ENCODE results near the gene PCDHB11.
"Not testable (repeated sequence)": the region's sequence is repeated elsewhere in the genome, so short reads cannot be mapped to it uniquely, and the experiment has no call there.

DNA sequence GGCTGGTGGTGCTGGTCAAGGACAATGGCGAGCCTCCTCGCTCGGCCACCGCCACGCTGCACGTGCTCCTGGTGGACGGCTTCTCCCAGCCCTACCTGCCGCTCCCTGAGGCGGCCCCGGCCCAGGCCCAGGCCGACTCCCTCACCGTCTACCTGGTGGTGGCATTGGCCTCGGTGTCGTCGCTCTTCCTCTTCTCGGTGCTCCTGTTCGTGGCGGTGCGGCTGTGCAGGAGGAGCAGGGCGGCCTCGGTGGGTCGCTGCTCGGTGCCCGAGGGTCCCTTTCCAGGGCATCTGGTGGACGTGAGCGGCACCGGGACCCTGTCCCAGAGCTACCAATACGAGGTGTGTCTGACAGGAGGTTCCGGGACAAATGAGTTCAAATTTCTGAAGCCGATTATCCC lies 26.0 kb downstream of the PCDHB11 start:
- TF ChIP-seq POLR2AphosphoS5, POLR2A, POU2F2, SPI1, TAF1 (IDR thresholded peaks at IDR 0.05; ENCODE audit: low read depth, low read length): not testable (repeated sequence)

Measured in GM12891 (cell line).